HFFc6 (cell line): ENCODE data around the gene ZNF33B. TPM values are rescaled to one million over a fixed set of nuclear protein-coding genes. Genes with fewer than 3 reads are reported as not detected.
"Not testable (repeated sequence)": the region's sequence is repeated elsewhere in the genome, so short reads cannot be mapped to it uniquely, and the experiment has no call there.

Experiments
- DNase-seq: peaks from one replicate; pipeline ENCODE4 v3.0.0-alpha.2; 2018
- H3K27ac Mint-ChIP-seq: 2 replicates; pipeline ENCODE4 v1.8.0; 2020; ENCODE audit warnings: mild to moderate bottlenecking, mixed read lengths
- H3K27me3 Mint-ChIP-seq: 2 replicates; pipeline ENCODE4 v1.8.0; 2021; ENCODE audit warnings: mild to moderate bottlenecking, moderate library complexity, mixed read lengths; ENCODE audit not compliant: insufficient read depth
- H3K36me3 Mint-ChIP-seq: 2 replicates; pipeline ENCODE4 v1.8.0; 2021; ENCODE audit warnings: low read depth, mixed read lengths
- H3K4me1 Mint-ChIP-seq: 2 replicates; pipeline ENCODE4 v1.8.0; 2020; ENCODE audit warnings: low read depth, mixed read lengths
- H3K4me3 Mint-ChIP-seq: 2 replicates; pipeline ENCODE4 v1.8.0; 2020; ENCODE audit warnings: mild to moderate bottlenecking, moderate library complexity, mixed read lengths
- H3K9me3 Mint-ChIP-seq: 2 replicates; pipeline ENCODE4 v1.8.0; 2020; ENCODE audit warnings: mild to moderate bottlenecking, mixed read lengths
- total RNA-seq, 6 experiments: library from RNA; stranded (reverse); fragmentation: NEBNext Ultra II Directional; extraction: Animal tissue kit (Norgen Biotek cat#: 25700); gene quantifications; 2 replicates in 1 of 6; 3 replicates in 5 of 6; pipeline ENCODE4 v1.2.3, GENCODE V29; 2021
- TF ChIP-seq, protein P1 (sequence below): fragments of 200-600 bp; sonication (generic); IDR thresholded peaks from 2 replicates; pipeline ENCODE4 v1.5.0; 2021; ENCODE audit warnings: antibody characterized with exemption, mild to moderate bottlenecking

ZNF33B gene
- total RNA-seq, 6 experiments from 2014 or later = 6.7 to 10.1 (median 8.5) TPM

DNA sequence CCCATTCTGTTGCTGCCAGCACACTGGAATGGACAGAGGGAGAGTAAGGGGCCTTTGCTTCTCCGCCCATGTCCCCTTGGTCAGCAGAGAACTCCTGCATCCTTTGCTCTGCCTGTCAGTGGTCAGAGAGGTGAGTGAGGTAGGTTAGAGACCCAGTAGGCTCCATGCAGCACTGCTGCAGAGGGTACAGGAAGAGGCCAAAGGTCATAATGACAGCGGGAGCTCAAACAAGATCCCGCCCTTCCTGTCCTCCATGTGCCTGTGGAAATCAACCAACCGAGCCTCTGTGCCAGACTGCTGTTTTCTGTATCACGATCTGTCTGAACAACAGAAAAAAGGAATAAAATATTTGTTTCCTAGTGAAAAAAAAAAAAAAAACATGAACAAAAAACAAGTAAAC lies 81.4 kb downstream of the ZNF33B start:
- Mint-ChIP-seq H3K4me3 (no peak overlapping the region), H3K27me3 (no peaks in the 10 kb centered on the region; the same call in 1 of the 2 replicates), H3K9me3 (no peaks in the 10 kb centered on the region), H3K36me3 (peaks cover 1% of the 10 kb centered on the region; the same call in 1 of the 2 replicates), H3K27ac (no peak overlapping the region), H3K4me1 (peaks cover 11% of the 10 kb centered on the region)
- no peak for DNase-seq
- TF ChIP-seq, protein P1, sequence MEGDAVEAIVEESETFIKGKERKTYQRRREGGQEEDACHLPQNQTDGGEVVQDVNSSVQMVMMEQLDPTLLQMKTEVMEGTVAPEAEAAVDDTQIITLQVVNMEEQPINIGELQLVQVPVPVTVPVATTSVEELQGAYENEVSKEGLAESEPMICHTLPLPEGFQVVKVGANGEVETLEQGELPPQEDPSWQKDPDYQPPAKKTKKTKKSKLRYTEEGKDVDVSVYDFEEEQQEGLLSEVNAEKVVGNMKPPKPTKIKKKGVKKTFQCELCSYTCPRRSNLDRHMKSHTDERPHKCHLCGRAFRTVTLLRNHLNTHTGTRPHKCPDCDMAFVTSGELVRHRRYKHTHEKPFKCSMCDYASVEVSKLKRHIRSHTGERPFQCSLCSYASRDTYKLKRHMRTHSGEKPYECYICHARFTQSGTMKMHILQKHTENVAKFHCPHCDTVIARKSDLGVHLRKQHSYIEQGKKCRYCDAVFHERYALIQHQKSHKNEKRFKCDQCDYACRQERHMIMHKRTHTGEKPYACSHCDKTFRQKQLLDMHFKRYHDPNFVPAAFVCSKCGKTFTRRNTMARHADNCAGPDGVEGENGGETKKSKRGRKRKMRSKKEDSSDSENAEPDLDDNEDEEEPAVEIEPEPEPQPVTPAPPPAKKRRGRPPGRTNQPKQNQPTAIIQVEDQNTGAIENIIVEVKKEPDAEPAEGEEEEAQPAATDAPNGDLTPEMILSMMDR = no peak

DNA sequence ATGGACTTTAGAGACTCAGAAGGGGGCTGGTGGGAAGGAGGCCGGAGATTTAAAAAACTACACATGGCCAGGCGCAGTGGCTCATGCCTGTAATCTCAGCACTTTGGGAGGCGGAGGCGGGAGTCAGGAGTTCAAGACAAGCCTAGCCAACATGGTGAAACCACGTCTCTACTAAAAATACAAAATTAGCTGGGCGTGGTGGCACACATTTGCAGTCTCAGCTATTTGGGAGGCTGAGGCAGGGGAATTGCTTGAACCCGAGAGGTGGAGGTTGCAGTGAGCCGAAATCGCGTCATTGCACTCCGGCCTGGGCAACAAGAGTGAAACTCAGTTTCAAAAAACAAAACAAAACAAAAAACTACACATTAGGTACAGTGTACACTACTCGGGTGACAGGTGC lies 84.8 kb downstream of the ZNF33B start:
- DNase-seq, H3K27ac Mint-ChIP-seq: not testable (repeated sequence)

DNA sequence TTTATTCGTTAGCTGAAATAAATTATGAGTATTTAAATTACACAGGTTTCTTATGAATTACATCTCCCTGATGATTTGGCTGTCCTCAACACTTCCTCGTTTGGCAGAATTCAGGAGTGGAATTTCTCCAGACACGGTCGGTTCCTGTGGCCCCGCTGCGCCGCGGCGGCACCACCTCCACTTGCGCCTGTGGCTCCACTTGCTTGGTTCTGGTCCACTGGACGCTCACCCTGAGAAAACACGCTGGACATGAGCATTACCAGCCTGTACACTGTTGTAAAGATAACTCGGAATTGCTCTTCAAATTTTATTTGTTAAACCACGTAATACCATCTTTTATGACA lies 85.3 kb downstream of the ZNF33B start:
- TF ChIP-seq, protein P1 = no peak
- Mint-ChIP-seq H3K36me3 (peaks cover 12% of the 10 kb centered on the region), H3K4me3 (peak overlapping the region; percentile 97), H3K9me3 (no peaks in the 10 kb centered on the region), H3K4me1 (peaks cover 27% of the 10 kb centered on the region), H3K27me3 (no peaks in the 10 kb centered on the region; the same call in 1 of the 2 replicates), H3K27ac (peak overlapping the region; percentile 15; the same call in 1 of the 2 replicates)
- no peak for DNase-seq

More for the DNA sequence above, 84.8 kb downstream of the ZNF33B start:
- Mint-ChIP-seq H3K4me1 (peaks cover 27% of the 10 kb centered on the region), H3K36me3 (peaks cover 11% of the 10 kb centered on the region), H3K4me3 (peak overlapping the region; percentile 97)
- not testable (repeated sequence) for H3K27me3 Mint-ChIP-seq, H3K9me3 Mint-ChIP-seq

DNA sequence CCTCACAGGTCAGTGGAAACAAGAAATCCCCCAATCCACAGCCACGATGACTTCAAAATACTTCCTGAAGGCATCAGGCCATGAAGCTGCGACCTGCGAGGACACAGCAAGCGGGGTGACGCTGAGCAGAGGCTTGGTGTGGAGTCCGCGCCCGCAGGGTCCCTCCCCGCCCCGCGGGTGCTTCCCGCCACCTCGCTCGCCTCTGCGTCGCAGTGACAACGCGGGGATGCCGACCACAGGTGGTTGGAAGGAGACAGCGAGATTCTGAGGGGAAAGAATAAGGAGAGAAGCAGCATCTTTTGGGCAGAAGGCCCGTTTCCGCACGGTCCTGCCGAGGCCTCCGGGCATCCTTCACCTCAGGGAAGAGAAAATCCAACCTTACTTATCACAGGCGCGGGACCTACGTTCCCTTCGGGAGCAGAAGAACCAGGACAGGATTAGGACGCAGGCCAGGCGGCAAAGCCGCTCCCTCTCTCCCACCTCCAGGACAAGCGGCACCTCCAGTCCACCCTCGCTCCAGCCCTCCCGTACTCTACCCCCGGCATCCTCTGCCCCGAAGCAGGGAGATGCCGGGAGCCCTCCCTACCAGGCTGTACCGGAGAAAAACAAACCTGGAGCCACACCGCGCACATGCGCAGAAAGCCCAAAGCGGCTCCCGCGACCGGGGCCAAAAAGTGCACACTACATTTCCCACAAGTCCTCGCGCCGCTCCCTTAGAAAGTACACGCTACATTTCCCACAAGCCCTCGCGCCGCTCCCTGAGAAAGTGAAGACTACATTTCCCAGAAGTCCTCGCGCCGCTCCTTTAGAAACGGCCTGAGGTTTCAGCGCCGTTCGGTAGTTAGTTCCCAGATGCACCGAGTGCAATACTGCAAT lies 85.9 kb downstream of the ZNF33B start:
- H3K4me1 Mint-ChIP-seq = peaks cover 27% of the 10 kb centered on the region
- H3K27ac Mint-ChIP-seq = peak overlapping the region; percentile 80
- no peaks in the 10 kb centered on the region; the same call in 1 of the 2 replicates for H3K27me3 Mint-ChIP-seq
- no peaks in the 10 kb centered on the region for H3K9me3 Mint-ChIP-seq
- peak overlapping the region; percentile 97 for H3K4me3 Mint-ChIP-seq
- peaks cover 18% of the 10 kb centered on the region for H3K36me3 Mint-ChIP-seq
- TF ChIP-seq, protein P1 = no peak
- DNase-seq = peak; percentile 95

DNA sequence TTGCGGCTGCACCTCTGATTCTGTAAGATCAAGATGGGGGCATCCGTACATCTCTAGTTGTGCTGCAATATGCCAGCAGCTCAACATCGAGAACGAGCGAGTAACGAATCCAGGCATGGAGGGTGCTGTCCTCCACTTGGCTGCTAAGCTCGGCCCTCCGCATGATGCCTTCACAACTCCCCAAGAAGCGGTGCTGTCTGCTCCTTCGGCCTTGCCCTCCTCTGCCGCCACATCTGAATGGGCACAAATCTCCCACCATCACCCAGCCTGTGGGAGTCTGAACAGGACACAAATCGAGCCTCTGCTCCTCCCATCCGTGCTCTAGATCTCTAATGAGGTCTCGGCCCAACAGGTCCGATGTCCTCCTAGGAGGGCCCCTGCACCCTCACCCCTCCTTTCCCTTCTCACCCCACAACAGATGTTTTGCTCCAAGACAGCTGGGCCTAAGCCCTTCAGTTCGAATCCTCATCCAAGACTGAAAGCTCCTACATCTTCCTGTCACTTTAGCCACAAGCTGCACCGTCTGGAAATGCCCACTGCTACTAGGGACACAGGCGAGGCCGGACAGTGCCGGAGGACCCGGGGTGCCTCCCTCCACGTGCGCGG lies 86.7 kb downstream of the ZNF33B start:
- peaks cover 27% of the 10 kb centered on the region for H3K4me1 Mint-ChIP-seq
- peaks cover 19% of the 10 kb centered on the region for H3K36me3 Mint-ChIP-seq
- no peaks in the 10 kb centered on the region; the same call in 1 of the 2 replicates for H3K27me3 Mint-ChIP-seq
- H3K4me3 Mint-ChIP-seq = peak overlapping the region; percentile 97
- TF ChIP-seq, protein P1 = no peak
- peak overlapping the region; percentile 80 for H3K27ac Mint-ChIP-seq
- H3K9me3 Mint-ChIP-seq = no peaks in the 10 kb centered on the region
- no peak for DNase-seq

DNA sequence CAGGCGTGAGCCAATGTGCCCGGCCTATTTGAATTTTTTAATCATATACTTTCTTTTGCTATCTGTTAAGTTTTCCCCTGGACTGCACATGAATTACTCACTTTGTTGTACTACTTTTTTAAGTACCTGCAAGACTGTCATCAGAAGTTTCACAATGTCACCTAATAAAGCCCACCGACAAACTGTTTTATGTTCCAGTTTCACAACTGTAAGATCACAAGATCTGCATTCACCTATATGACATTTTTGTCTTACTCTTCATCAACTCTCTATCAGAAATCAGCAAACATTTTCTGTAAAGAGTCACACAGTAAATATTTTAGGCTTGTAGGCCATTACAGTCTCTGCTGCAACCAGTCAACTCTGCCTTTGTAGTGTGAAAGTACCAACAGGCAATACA lies 88.5 kb downstream of the ZNF33B start:
- Mint-ChIP-seq H3K4me3 (no peak overlapping the region), H3K36me3 (peaks cover 33% of the 10 kb centered on the region), H3K9me3 (peaks cover 4% of the 10 kb centered on the region), H3K27ac (no peak overlapping the region), H3K4me1 (peaks cover 27% of the 10 kb centered on the region), H3K27me3 (no peaks in the 10 kb centered on the region)
- TF ChIP-seq, protein P1 = no peak
- DNase-seq = no peak
